ENCODE data around the gene HES7. TPM values are rescaled to one million over a fixed set of nuclear protein-coding genes. Genes with fewer than 3 reads are reported as not detected.

HES7 gene
- polyA plus RNA-seq, 1 donor from 2014 or later = 15.3 TPM

DNA sequence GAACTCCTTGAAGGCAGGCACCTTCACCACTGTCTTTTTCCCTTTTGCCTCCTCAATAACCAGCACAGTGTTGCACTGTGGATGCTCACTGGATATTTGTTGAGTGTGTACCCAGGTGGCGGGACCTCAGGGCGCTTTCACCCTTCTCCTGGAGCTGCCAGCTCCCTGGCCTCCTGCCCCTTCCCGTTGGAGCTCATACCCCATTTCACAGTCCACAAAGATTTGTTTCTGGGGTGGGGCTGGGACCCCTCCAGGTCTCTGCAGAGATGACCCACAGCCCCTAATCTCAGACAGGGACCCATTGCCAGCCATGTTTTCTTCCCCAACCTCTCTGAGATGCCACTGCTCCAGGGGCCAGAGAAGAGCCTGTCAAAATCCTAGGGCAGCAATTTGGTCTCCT lies 48.8 kb downstream of the HES7 start:
- Histone ChIP-seq H3K79me2 (replicated peaks; ENCODE audit: insufficient read depth, low read length) (no peaks in the 10 kb centered on the region), H3K9me3 (ENCODE audit: low read length) (no peaks in the 10 kb centered on the region), H3K36me3 (ENCODE audit: insufficient read depth, low read length) (no peaks in the 10 kb centered on the region), H3K4me2 (ENCODE audit: low read length) (no peak overlapping the region), H4K20me1 (ENCODE audit: insufficient read depth) (no peaks in the 10 kb centered on the region), H3F3A (ENCODE audit: insufficient read depth, low read length, poor library complexity, severe bottlenecking) (no peaks in the 10 kb centered on the region), H3K27ac (ENCODE audit: low read length) (no peak overlapping the region), H3K9ac (ENCODE audit: low read length) (no peak overlapping the region), H3K27me3 (ENCODE audit: insufficient read depth, low read depth, low read length) (peaks cover 91% of the 10 kb centered on the region), H3K9me2 (ENCODE audit: insufficient read depth, low read length) (no peaks in the 10 kb centered on the region), H2AFZ (ENCODE audit: low read depth, low read length) (no peak overlapping the region), H3K4me3 (ENCODE audit: low read length) (no peak overlapping the region)
- TF ChIP-seq RAD21 (conservative IDR thresholded peaks at IDR 0.05) (no peak), EP300 (conservative IDR thresholded peaks at IDR 0.05; ENCODE audit: poor library complexity, severe bottlenecking) (no peak), MXI1 (conservative IDR thresholded peaks at IDR 0.05; ENCODE audit: poor library complexity, severe bottlenecking) (no peak), SMC3 (conservative IDR thresholded peaks at IDR 0.05; ENCODE audit: poor library complexity) (no peak), EZH2 (IDR thresholded peaks at IDR 0.05; ENCODE audit: borderline replicate concordance, insufficient read depth, low read length, poor library complexity, severe bottlenecking) (no peak), POLR2AphosphoS5 (IDR thresholded peaks at IDR 0.05) (no peak), TAF1 (IDR thresholded peaks at IDR 0.05; ENCODE audit: low read depth) (no peak)
- TF ChIP-seq, protein P1, sequence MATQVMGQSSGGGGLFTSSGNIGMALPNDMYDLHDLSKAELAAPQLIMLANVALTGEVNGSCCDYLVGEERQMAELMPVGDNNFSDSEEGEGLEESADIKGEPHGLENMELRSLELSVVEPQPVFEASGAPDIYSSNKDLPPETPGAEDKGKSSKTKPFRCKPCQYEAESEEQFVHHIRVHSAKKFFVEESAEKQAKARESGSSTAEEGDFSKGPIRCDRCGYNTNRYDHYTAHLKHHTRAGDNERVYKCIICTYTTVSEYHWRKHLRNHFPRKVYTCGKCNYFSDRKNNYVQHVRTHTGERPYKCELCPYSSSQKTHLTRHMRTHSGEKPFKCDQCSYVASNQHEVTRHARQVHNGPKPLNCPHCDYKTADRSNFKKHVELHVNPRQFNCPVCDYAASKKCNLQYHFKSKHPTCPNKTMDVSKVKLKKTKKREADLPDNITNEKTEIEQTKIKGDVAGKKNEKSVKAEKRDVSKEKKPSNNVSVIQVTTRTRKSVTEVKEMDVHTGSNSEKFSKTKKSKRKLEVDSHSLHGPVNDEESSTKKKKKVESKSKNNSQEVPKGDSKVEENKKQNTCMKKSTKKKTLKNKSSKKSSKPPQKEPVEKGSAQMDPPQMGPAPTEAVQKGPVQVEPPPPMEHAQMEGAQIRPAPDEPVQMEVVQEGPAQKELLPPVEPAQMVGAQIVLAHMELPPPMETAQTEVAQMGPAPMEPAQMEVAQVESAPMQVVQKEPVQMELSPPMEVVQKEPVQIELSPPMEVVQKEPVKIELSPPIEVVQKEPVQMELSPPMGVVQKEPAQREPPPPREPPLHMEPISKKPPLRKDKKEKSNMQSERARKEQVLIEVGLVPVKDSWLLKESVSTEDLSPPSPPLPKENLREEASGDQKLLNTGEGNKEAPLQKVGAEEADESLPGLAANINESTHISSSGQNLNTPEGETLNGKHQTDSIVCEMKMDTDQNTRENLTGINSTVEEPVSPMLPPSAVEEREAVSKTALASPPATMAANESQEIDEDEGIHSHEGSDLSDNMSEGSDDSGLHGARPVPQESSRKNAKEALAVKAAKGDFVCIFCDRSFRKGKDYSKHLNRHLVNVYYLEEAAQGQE (IDR thresholded peaks at IDR 0.05; ENCODE audit: borderline replicate concordance) = no peak
- TF ChIP-seq, protein P2, sequence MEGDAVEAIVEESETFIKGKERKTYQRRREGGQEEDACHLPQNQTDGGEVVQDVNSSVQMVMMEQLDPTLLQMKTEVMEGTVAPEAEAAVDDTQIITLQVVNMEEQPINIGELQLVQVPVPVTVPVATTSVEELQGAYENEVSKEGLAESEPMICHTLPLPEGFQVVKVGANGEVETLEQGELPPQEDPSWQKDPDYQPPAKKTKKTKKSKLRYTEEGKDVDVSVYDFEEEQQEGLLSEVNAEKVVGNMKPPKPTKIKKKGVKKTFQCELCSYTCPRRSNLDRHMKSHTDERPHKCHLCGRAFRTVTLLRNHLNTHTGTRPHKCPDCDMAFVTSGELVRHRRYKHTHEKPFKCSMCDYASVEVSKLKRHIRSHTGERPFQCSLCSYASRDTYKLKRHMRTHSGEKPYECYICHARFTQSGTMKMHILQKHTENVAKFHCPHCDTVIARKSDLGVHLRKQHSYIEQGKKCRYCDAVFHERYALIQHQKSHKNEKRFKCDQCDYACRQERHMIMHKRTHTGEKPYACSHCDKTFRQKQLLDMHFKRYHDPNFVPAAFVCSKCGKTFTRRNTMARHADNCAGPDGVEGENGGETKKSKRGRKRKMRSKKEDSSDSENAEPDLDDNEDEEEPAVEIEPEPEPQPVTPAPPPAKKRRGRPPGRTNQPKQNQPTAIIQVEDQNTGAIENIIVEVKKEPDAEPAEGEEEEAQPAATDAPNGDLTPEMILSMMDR (IDR thresholded peaks at IDR 0.05; ENCODE audit: poor library complexity, severe bottlenecking) = no peak

DNA sequence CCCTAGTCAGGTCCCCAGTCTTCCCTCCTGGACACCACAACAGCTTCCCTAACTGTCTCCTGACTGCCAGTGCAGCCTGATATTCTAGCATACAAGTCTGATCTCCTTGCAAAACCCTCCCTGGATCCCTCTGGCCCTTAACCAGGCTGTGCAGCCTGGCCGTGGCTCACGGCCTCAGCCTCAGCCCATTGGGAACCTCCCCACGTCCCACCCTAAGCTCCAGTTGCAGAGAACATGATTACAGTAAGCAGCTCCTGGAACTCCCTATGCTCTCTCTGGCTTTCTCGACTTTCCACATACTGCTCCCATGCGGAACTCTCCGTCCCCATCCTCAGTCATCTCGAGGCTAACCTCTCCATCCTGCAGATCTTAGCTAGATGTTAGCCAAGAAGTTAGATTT lies 49.4 kb downstream of the HES7 start:
- no peaks in the 10 kb centered on the region for H3F3A ChIP-seq (ENCODE audit: insufficient read depth, low read length, poor library complexity, severe bottlenecking)
- H3K79me2 ChIP-seq (replicated peaks; ENCODE audit: insufficient read depth, low read length) = no peaks in the 10 kb centered on the region
- H3K9ac ChIP-seq (ENCODE audit: low read length) = no peak overlapping the region
- no peaks in the 10 kb centered on the region for H3K36me3 ChIP-seq (ENCODE audit: insufficient read depth, low read length)
- no peak overlapping the region for H3K27ac ChIP-seq (ENCODE audit: low read length)
- H3K9me2 ChIP-seq (ENCODE audit: insufficient read depth, low read length) = no peaks in the 10 kb centered on the region
- peaks cover 86% of the 10 kb centered on the region for H3K27me3 ChIP-seq (ENCODE audit: insufficient read depth, low read depth, low read length)
- H3K9me3 ChIP-seq (ENCODE audit: low read length) = no peaks in the 10 kb centered on the region
- H3K4me3 ChIP-seq (ENCODE audit: low read length) = no peak overlapping the region
- H2AFZ ChIP-seq (ENCODE audit: low read depth, low read length) = no peak overlapping the region
- no peaks in the 10 kb centered on the region for H4K20me1 ChIP-seq (ENCODE audit: insufficient read depth)
- no peak overlapping the region for H3K4me2 ChIP-seq (ENCODE audit: low read length)
- TF ChIP-seq RAD21 (conservative IDR thresholded peaks at IDR 0.05) (no peak), EZH2 (IDR thresholded peaks at IDR 0.05; ENCODE audit: borderline replicate concordance, insufficient read depth, low read length, poor library complexity, severe bottlenecking) (no peak), SMC3 (conservative IDR thresholded peaks at IDR 0.05; ENCODE audit: poor library complexity) (no peak), TAF1 (IDR thresholded peaks at IDR 0.05; ENCODE audit: low read depth) (no peak), POLR2AphosphoS5 (IDR thresholded peaks at IDR 0.05) (no peak), MXI1 (conservative IDR thresholded peaks at IDR 0.05; ENCODE audit: poor library complexity, severe bottlenecking) (no peak), EP300 (conservative IDR thresholded peaks at IDR 0.05; ENCODE audit: poor library complexity, severe bottlenecking) (no peak)
- TF ChIP-seq, protein P1 (IDR thresholded peaks at IDR 0.05; ENCODE audit: borderline replicate concordance) = no peak
- TF ChIP-seq, protein P2 (IDR thresholded peaks at IDR 0.05; ENCODE audit: poor library complexity, severe bottlenecking) = no peak

Measured in neural cell (in vitro differentiated cells).